Measurements from ENCODE around the gene RPL10.

Gene RPL10

GRCh38 chrX:154362085-154362742, 36.0 kb upstream of the RPL10 start:
- no peak for DNase-seq

- DNase-seq = no peak
Observed at GRCh38 chrX:154363706-154364439, 34.3 kb upstream of the RPL10 start.

GRCh38 chrX:154365052-154365600, 33.1 kb upstream of the RPL10 start:
- no peak for DNase-seq

- DNase-seq = no peak
Observed at GRCh38 chrX:154365997-154366665, 32.0 kb upstream of the RPL10 start.

- no peak for DNase-seq
Observed at GRCh38 chrX:154366666-154367055, 31.5 kb upstream of the RPL10 start.

GRCh38 chrX:154367474-154368308, 30.5 kb upstream of the RPL10 start:
- DNase-seq = no peak

- no peak for DNase-seq
Observed at GRCh38 chrX:154368630-154369448, 29.3 kb upstream of the RPL10 start.

GRCh38 chrX:154369449-154370299, 28.5 kb upstream of the RPL10 start:
- DNase-seq = no peak

GRCh38 chrX:154370300-154371016, 27.7 kb upstream of the RPL10 start:
- peak; percentile 44 for DNase-seq

- peak; percentile 86 for DNase-seq
Observed at GRCh38 chrX:154371017-154371788, 27.0 kb upstream of the RPL10 start.

- no peak for DNase-seq
Observed at GRCh38 chrX:154371789-154372300, 26.3 kb upstream of the RPL10 start.

GRCh38 chrX:154372612-154373022, 25.6 kb upstream of the RPL10 start:
- DNase-seq = no peak

- peak; percentile 51 for DNase-seq
Observed at GRCh38 chrX:154373340-154374306, 24.6 kb upstream of the RPL10 start.

- DNase-seq = peak; percentile 36
Observed at GRCh38 chrX:154374313-154375155, 23.6 kb upstream of the RPL10 start, which contains the start of gene FLNA. Gene FLNA, minus strand, starts transcription at chrX:154374634. Its CDS starts 3,389 bp downstream, at chrX:154371245.

GRCh38 chrX:154375156-154375504, 23.0 kb upstream of the RPL10 start:
- DNase-seq = no peak

GRCh38 chrX:154376774-154377173, 21.4 kb upstream of the RPL10 start:
- DNase-seq = no peak

Measured in NCI-H1092 treated with DMSO at 0.1 percent for 48 hours (cell line).